ENCODE results near the gene AGBL1. TPM values are rescaled to one million over a fixed set of nuclear protein-coding genes. Genes with fewer than 3 reads are reported as not detected.

AGBL1 gene
- total RNA-seq, 1 donor from 2014 or later: 5.5 TPM

DNA sequence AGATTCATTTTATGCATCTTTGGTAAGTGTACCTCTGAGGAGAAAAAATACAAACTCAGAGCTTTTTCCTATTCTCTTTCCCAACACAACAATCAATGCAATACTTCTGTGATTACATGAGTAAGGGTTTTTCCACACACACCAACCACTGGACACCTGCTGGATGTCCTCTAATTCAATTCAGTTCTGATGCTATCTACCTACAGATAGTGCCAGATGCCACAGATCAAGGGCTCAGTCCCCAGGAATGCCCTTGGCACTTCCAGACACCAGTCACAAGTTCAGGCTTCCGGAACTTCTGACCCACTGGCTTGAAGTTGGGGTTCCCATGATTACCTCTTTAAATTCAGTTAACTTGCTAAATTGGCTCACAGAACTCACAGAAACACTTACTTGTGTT lies 511.5 kb downstream of the AGBL1 start:
- Histone ChIP-seq H3F3A (ENCODE audit: low read depth) (no peaks in the 10 kb centered on the region), H3K79me2 (ENCODE audit: low read depth) (no peaks in the 10 kb centered on the region), H3K4me3 (no peak overlapping the region), H4K20me1 (ENCODE audit: low read depth) (no peaks in the 10 kb centered on the region), H2AFZ (replicated peaks) (no peak overlapping the region), H3K9me3 (ENCODE audit: low read depth) (no peaks in the 10 kb centered on the region), H3K9ac (no peak overlapping the region), H3K4me1 (peaks cover 19% of the 10 kb centered on the region), H3K27ac (no peak overlapping the region), H3K27me3 (no peaks in the 10 kb centered on the region), H3K4me2 (no peak overlapping the region), H3K36me3 (no peaks in the 10 kb centered on the region)
- H3K9me3 Mint-ChIP-seq: peaks cover 9% of the 10 kb centered on the region
- no peak overlapping the region for H3K27ac Mint-ChIP-seq
- no peak for DNase-seq (ENCODE audit: low spot score)
- peaks cover 25% of the 10 kb centered on the region for H3K4me1 Mint-ChIP-seq
- H3K27me3 Mint-ChIP-seq (ENCODE audit: insufficient read depth, low read depth): peaks cover 2% of the 10 kb centered on the region
- H3K36me3 Mint-ChIP-seq: no peaks in the 10 kb centered on the region
- no peak overlapping the region for H3K4me3 Mint-ChIP-seq
- TF ChIP-seq EZH2 (IDR thresholded peaks at IDR 0.05): no peak
- TF ChIP-seq, protein P1, sequence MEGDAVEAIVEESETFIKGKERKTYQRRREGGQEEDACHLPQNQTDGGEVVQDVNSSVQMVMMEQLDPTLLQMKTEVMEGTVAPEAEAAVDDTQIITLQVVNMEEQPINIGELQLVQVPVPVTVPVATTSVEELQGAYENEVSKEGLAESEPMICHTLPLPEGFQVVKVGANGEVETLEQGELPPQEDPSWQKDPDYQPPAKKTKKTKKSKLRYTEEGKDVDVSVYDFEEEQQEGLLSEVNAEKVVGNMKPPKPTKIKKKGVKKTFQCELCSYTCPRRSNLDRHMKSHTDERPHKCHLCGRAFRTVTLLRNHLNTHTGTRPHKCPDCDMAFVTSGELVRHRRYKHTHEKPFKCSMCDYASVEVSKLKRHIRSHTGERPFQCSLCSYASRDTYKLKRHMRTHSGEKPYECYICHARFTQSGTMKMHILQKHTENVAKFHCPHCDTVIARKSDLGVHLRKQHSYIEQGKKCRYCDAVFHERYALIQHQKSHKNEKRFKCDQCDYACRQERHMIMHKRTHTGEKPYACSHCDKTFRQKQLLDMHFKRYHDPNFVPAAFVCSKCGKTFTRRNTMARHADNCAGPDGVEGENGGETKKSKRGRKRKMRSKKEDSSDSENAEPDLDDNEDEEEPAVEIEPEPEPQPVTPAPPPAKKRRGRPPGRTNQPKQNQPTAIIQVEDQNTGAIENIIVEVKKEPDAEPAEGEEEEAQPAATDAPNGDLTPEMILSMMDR (IDR thresholded peaks at IDR 0.05): no peak
- no peak for TF ChIP-seq EZH2phosphoT487 (IDR thresholded peaks at IDR 0.05)

DNA sequence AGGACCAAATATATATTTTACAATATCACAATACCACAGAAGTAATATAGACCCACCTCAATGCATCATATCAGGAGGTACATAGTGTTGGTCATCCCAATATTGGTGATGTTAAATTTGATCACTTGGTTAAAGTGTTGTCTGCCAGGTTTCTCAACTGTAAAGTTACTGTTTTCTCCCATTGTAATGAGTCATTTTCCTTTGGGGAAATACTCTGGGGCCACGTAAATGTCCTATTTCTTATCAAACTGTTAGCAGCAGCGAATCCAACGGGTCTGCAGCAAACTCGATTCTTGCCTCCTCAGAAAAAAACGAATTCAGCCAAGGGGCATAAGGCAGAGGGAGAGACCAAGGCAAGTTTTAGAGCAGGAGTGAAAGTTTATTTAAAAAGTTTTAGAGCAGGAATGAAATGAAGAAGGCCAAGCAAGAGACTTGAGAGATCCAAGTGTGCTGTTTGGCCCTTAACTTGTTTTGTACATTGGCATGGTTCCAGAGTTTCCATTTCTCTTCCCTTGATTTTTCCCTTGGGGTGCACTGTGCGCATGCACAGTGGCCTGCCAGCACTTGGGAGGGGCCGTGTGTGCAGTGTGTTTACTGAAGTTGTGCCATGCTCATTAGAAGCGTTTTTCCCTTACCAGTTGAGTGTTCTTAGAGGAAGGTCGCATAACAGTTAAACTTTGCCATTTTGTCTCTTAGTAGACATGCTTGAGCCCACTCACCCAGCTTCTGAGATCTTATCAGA lies 512.5 kb downstream of the AGBL1 start:
- Histone ChIP-seq H2AFZ (replicated peaks) (no peak overlapping the region), H3F3A (ENCODE audit: low read depth) (no peaks in the 10 kb centered on the region), H3K4me3 (no peak overlapping the region), H3K9me3 (ENCODE audit: low read depth) (no peaks in the 10 kb centered on the region), H3K4me1 (peaks cover 14% of the 10 kb centered on the region), H3K9ac (no peak overlapping the region), H4K20me1 (ENCODE audit: low read depth) (no peaks in the 10 kb centered on the region), H3K36me3 (no peaks in the 10 kb centered on the region), H3K4me2 (no peak overlapping the region), H3K27ac (no peak overlapping the region), H3K79me2 (ENCODE audit: low read depth) (no peaks in the 10 kb centered on the region), H3K27me3 (no peaks in the 10 kb centered on the region)
- Mint-ChIP-seq H3K36me3 (no peaks in the 10 kb centered on the region), H3K4me3 (no peak overlapping the region), H3K4me1 (peaks cover 17% of the 10 kb centered on the region), H3K27ac (no peak overlapping the region), H3K9me3 (peaks cover 11% of the 10 kb centered on the region), H3K27me3 (ENCODE audit: insufficient read depth, low read depth) (peaks cover 2% of the 10 kb centered on the region)
- TF ChIP-seq EZH2phosphoT487 (IDR thresholded peaks at IDR 0.05) (no peak), EZH2 (IDR thresholded peaks at IDR 0.05) (no peak)
- TF ChIP-seq, protein P1 (IDR thresholded peaks at IDR 0.05): no peak
- DNase-seq (ENCODE audit: low spot score): no peak

DNA sequence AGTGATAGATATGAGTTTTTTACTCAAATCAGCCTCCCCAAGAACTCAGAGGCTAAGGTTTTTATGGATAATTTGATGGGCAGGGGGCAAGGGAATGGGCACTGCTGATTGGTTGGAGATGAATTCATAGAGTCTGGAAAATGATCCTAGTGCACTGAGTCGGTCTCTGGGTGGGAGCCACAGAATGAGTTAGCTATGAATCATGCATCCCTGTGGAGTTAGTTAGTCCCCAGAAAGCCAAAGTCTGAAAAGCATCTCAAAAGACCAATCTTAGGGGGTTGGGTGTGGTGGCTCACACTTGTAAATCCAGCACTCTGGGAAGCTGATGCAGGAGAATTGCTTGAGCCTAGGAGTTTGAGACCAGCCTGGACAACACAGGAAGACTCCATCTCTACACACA lies 516.1 kb downstream of the AGBL1 start:
- Histone ChIP-seq H2AFZ (replicated peaks) (no peak overlapping the region), H3K9ac (no peak overlapping the region), H3K4me1 (peaks cover 4% of the 10 kb centered on the region), H3K27ac (no peak overlapping the region), H3F3A (ENCODE audit: low read depth) (no peaks in the 10 kb centered on the region), H3K4me2 (no peak overlapping the region), H3K27me3 (no peaks in the 10 kb centered on the region), H3K36me3 (no peaks in the 10 kb centered on the region), H3K9me3 (ENCODE audit: low read depth) (no peaks in the 10 kb centered on the region), H3K4me3 (no peak overlapping the region), H4K20me1 (ENCODE audit: low read depth) (no peaks in the 10 kb centered on the region), H3K79me2 (ENCODE audit: low read depth) (no peaks in the 10 kb centered on the region)
- no peak overlapping the region for H3K4me3 Mint-ChIP-seq
- no peaks in the 10 kb centered on the region for H3K36me3 Mint-ChIP-seq
- no peak for DNase-seq (ENCODE audit: low spot score)
- no peak for TF ChIP-seq EZH2 (IDR thresholded peaks at IDR 0.05)
- TF ChIP-seq EZH2phosphoT487 (IDR thresholded peaks at IDR 0.05): no peak
- TF ChIP-seq, protein P1 (IDR thresholded peaks at IDR 0.05): no peak
- no peak overlapping the region for H3K27ac Mint-ChIP-seq
- H3K4me1 Mint-ChIP-seq: no peaks in the 10 kb centered on the region
- peaks cover 11% of the 10 kb centered on the region for H3K9me3 Mint-ChIP-seq
- H3K27me3 Mint-ChIP-seq (ENCODE audit: insufficient read depth, low read depth): peaks cover 4% of the 10 kb centered on the region

Measured in neural progenitor cell (in vitro differentiated cells).